IMR-90 (cell line): ENCODE measurements around the gene EIF4EBP2. TPM values are rescaled to one million over a fixed set of nuclear protein-coding genes. Genes with fewer than 3 reads are reported as not detected.

ENCODE experiments used
- ATAC-seq: fragments of 200-7000 bp; cut with Tn5 transposase; 2 replicates; pipeline ENCODE4 v1.9.1; 2020; ENCODE audit warnings: low read depth, mild to moderate bottlenecking, moderate library complexity
- BruUV-seq: library from RNA; stranded (reverse); fragments of 400-500 nt; replicated peaks from 2 replicates; lab custom pipeline; 2021; lab: Mats Ljungman, UMichigan
- CTCF ChIA-PET: fragments of 300-600 bp; formaldehyde crosslinking; extraction: SDS; loops from one replicate; lab custom pipeline; 2021; ENCODE audit warnings: antibody characterized with exemption; lab: Yijun Ruan, JAX
- POLR2A ChIA-PET: fragments of 300-600 bp; sonication (Branson Sonifier 250); formaldehyde crosslinking; loops from one replicate; lab custom pipeline; 2022; ENCODE audit warnings: antibody characterized with exemption; ENCODE audit not compliant: unreplicated experiment; lab: Charles Lee
- DNase-seq: peaks from one replicate; pipeline ENCODE4 v3.0.0; 2013
- H2AFZ ChIP-seq: replicated peaks from 2 replicates; pipeline ENCODE3; 2013; ENCODE audit warnings: low read length, mild to moderate bottlenecking; ENCODE audit not compliant: poor library complexity
- H2AK5ac ChIP-seq: 2 replicates; pipeline ENCODE4 v1.6.1; 2013; ENCODE audit warnings: low read depth, low read length, inconsistent platforms
- H2AK9ac ChIP-seq: replicated peaks from 2 replicates; pipeline ENCODE3; 2013; ENCODE audit warnings: mild to moderate bottlenecking, low read depth, low read length, moderate library complexity; ENCODE audit not compliant: poor library complexity
- H2BK120ac ChIP-seq: 2 replicates; pipeline ENCODE4 v1.6.1; 2013; ENCODE audit warnings: low read depth, low read length, inconsistent platforms
- H2BK15ac ChIP-seq: 3 replicates; pipeline ENCODE4 v1.6.1; 2013; ENCODE audit warnings: low read depth, low read length, inconsistent platforms
- H2BK20ac ChIP-seq: 2 replicates; pipeline ENCODE4 v1.6.1; 2013; ENCODE audit warnings: low read depth, mild to moderate bottlenecking, inconsistent platforms, low read length, moderate library complexity
- H2BK5ac ChIP-seq: 2 replicates; pipeline ENCODE4 v1.6.1; 2013; ENCODE audit warnings: mild to moderate bottlenecking, low read depth, low read length, inconsistent platforms; ENCODE audit not compliant: poor library complexity, severe bottlenecking
- H3K14ac ChIP-seq: replicated peaks from 2 replicates; pipeline ENCODE4 v1.6.1; 2013; ENCODE audit warnings: low read depth, low read length, inconsistent platforms
- H3K18ac ChIP-seq: 2 replicates; pipeline ENCODE4 v1.6.1; 2013; ENCODE audit warnings: low read depth, low read length, control low read depth
- H3K23ac ChIP-seq: 2 replicates; pipeline ENCODE4 v1.6.1; 2013; ENCODE audit warnings: low read depth, low read length, inconsistent platforms
- H3K27ac ChIP-seq: 2 replicates; pipeline ENCODE4 v1.5.1; 2013; ENCODE audit warnings: mild to moderate bottlenecking, control low read depth, low read length; ENCODE audit not compliant: insufficient read depth
- H3K27me3 ChIP-seq: 2 replicates; pipeline ENCODE4 v1.6.1; 2013; ENCODE audit warnings: low read length; ENCODE audit not compliant: control insufficient read depth, insufficient read depth
- H3K36me3 ChIP-seq: 2 replicates; pipeline ENCODE4 v1.6.1; 2013; ENCODE audit warnings: low read length, mixed read lengths; ENCODE audit not compliant: control insufficient read depth, insufficient read depth
- H3K4ac ChIP-seq: 2 replicates; pipeline ENCODE4 v1.6.1; 2013; ENCODE audit warnings: low read depth, low read length, inconsistent platforms
- H3K4me1 ChIP-seq: 2 replicates; pipeline ENCODE4 v1.6.1; 2013; ENCODE audit warnings: low read length, mixed read lengths; ENCODE audit not compliant: control insufficient read depth, insufficient read depth
- H3K4me2 ChIP-seq: 2 replicates; pipeline ENCODE4 v1.6.1; 2013; ENCODE audit warnings: low read depth, mild to moderate bottlenecking, control low read depth, low read length, moderate library complexity
- H3K4me3 ChIP-seq: 2 replicates; pipeline ENCODE4 v1.5.1; 2013; ENCODE audit warnings: low read depth, mild to moderate bottlenecking, control low read depth, low read length, moderate library complexity; ENCODE audit not compliant: insufficient read depth
- H3K56ac ChIP-seq: 2 replicates; pipeline ENCODE4 v1.6.1; 2013; ENCODE audit warnings: low read length, inconsistent platforms; ENCODE audit not compliant: insufficient read depth; ENCODE audit errors: extremely low read depth
- H3K79me1 ChIP-seq, 2 experiments: 2 replicates each; pipeline ENCODE4 v1.6.1; 2013; ENCODE audit warnings: low read length in 2 of 2, inconsistent platforms in 1 of 2, low read depth in 1 of 2
- H3K9ac ChIP-seq: 2 replicates; pipeline ENCODE4 v1.6.1; 2013; ENCODE audit warnings: low read depth, low read length, control low read depth
- H3K9me1 ChIP-seq: 2 replicates; pipeline ENCODE4 v1.6.1; 2013; ENCODE audit warnings: low read length, inconsistent platforms; ENCODE audit not compliant: insufficient read depth
- H3K9me3 ChIP-seq: 2 replicates; pipeline ENCODE4 v1.6.1; 2013; ENCODE audit warnings: low read length; ENCODE audit not compliant: control insufficient read depth, insufficient read depth
- H4K20me1 ChIP-seq: 2 replicates; pipeline ENCODE4 v1.6.1; 2013; ENCODE audit warnings: low read length, inconsistent platforms; ENCODE audit not compliant: insufficient read depth
- H4K5ac ChIP-seq: 2 replicates; pipeline ENCODE4 v1.6.1; 2013; ENCODE audit warnings: mild to moderate bottlenecking, low read depth, low read length, control low read depth
- H4K8ac ChIP-seq, 2 experiments: 2 replicates each; pipeline ENCODE4 v1.6.1; 2013; ENCODE audit warnings: low read depth in 2 of 2, low read length in 2 of 2, control low read depth in 1 of 2, inconsistent platforms in 1 of 2
- H4K91ac ChIP-seq: 2 replicates; pipeline ENCODE4 v1.6.1; 2013; ENCODE audit warnings: low read depth, low read length, inconsistent platforms; ENCODE audit not compliant: insufficient read depth
- BHLHE40 ChIP-seq: fragments of 150-350 bp; IDR thresholded peaks from 2 replicates; pipeline ENCODE4 v1.6.1; 2016; ENCODE audit warnings: mild to moderate bottlenecking, low read depth, low read length
- CEBPB ChIP-seq: IDR thresholded peaks from 2 replicates; pipeline ENCODE4 v1.6.1; 2012; ENCODE audit warnings: low read depth, low read length, improper control_type of control experiment
- FOS ChIP-seq: fragments of 150-350 bp; IDR thresholded peaks from 2 replicates; pipeline ENCODE4 v1.6.1; 2016; ENCODE audit warnings: low read depth, low read length
- MAFK ChIP-seq: IDR thresholded peaks from 2 replicates; pipeline ENCODE4 v1.6.1; 2012; ENCODE audit warnings: low read depth, low read length, improper control_type of control experiment
- MAZ ChIP-seq: IDR thresholded peaks from 2 replicates; pipeline ENCODE4 v1.6.1; 2012; ENCODE audit warnings: low read depth, mild to moderate bottlenecking, low read length, improper control_type of control experiment, moderate library complexity, borderline replicate concordance
- MXI1 ChIP-seq: IDR thresholded peaks from 2 replicates; pipeline ENCODE4 v1.6.1; 2012; ENCODE audit warnings: low read depth, mild to moderate bottlenecking, low read length, moderate library complexity, borderline replicate concordance
- NFE2L2 ChIP-seq: fragments of 150-350 bp; IDR thresholded peaks from 2 replicates; pipeline ENCODE4 v1.6.1; 2016; ENCODE audit warnings: low read depth, mild to moderate bottlenecking, low read length
- POLR2A ChIP-seq: IDR thresholded peaks from 2 replicates; pipeline ENCODE4 v1.6.1; 2012; ENCODE audit warnings: mild to moderate bottlenecking, low read depth, low read length
- RAD21 ChIP-seq: IDR thresholded peaks from 2 replicates; pipeline ENCODE4 v1.6.1; 2012; ENCODE audit warnings: low read length, improper control_type of control experiment
- RCOR1 ChIP-seq: IDR thresholded peaks from 2 replicates; pipeline ENCODE4 v1.6.1; 2012; ENCODE audit warnings: mild to moderate bottlenecking, low read length, improper control_type of control experiment; ENCODE audit not compliant: insufficient replicate concordance
- RFX5 ChIP-seq: IDR thresholded peaks from 2 replicates; pipeline ENCODE4 v1.8.0; 2012; ENCODE audit warnings: low read depth, mild to moderate bottlenecking, low read length, moderate library complexity
- WGBS, 2 experiments: methylation state at CpG; one replicate each; pipeline versions ENCODE4 v1.1.5 to v1.1.7; 2013; ENCODE audit warnings: missing lambda C conversion rate in 2 of 2; ENCODE audit not compliant: insufficient read length in 1 of 2; ENCODE audit errors: extremely low coverage in 2 of 2; 5-methylcytosine and 5-hydroxymethylcytosine counted together
- dilution Hi-C: fragments of 300-500 bp; cut with HindIII; formaldehyde crosslinking; loops from one replicate; pipeline ENCODE4 v1.14.3; 2018; ENCODE audit warnings: low sequenced_read_pairs; ENCODE audit not compliant: unreplicated experiment
- in situ Hi-C: fragments of 300-500 bp; cut with MboI; formaldehyde crosslinking; loops from 3 replicates; pipeline ENCODE4 v1.14.3; 2019; ENCODE audit warnings: low sequenced_read_pairs, inconsistent platforms, mixed read lengths
- intact Hi-C: fragments of 100-400 bp; cut with micrococcal nuclease; formaldehyde crosslinking; loops from 2 replicates; pipeline ENCODE4 v1.10.0; 2022
- polyA plus RNA-seq, 3 experiments: library from polyadenylated mRNA; depleted of rRNA; stranded (reverse); fragments of >200 nt; gene quantifications; 2 replicates each; pipeline ENCODE4 v1.2.3, GENCODE V29; 2012; ENCODE audit warnings: low replicate concordance in 1 of 3
- total RNA-seq: library from RNA; depleted of rRNA; stranded (reverse); fragments of >200 nt; gene quantifications from 2 replicates; pipeline ENCODE4 v1.2.3, GENCODE V29; 2012
- TF ChIP-seq, protein P1 (sequence below): fragments of 150-350 bp; IDR thresholded peaks from 2 replicates; pipeline ENCODE4 v1.6.1; 2016; ENCODE audit warnings: low read depth, mild to moderate bottlenecking, low read length, moderate library complexity, borderline replicate concordance
- TF ChIP-seq, protein P2 (sequence below): fragments of 150-350 bp; IDR thresholded peaks from 2 replicates; pipeline ENCODE4 v1.6.1; 2017; ENCODE audit warnings: mild to moderate bottlenecking, antibody characterized with exemption, low read length, low read depth
- TF ChIP-seq, protein P3 (sequence below): conservative IDR thresholded peaks from 2 replicates; pipeline ENCODE4 v1.5.1; 2012; ENCODE audit warnings: mild to moderate bottlenecking, low read depth, low read length, improper control_type of control experiment

The EIF4EBP2 gene
- total and polyA plus RNA-seq, 2 of the 4 experiments (the other 2 are of a cell fraction), result 13.7 to 15.6 TPM

DNA sequence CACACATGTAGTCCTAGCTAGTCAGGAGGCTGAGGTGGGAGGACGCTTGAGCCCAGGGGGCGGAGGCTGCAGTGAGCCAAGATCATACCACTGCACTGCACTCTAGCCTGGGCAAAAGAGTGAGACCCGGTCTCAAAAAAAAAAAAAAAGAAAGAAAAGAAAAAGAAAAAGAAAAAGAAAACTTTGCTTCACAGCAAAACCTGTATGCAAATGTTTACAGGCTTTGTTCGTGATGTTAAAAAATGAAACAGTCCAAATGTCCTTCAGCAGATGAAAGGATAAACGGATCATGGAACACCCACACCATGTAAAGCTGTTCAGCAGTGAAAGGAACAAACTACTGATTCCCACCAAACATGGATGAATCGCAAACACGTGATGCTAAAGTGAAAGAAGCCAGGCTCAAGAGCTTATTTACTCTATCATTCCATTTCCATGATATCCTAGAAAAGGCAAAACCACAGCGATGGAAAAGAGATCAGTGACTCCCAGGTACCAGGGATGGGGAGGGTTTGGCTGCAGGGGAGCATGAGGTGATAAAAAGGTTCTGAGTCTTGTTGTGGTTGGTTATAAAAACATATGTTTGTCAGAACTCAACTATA is 36.6 kb upstream of the EIF4EBP2 start:
- Histone ChIP-seq H4K5ac (peak overlapping the region; percentile 64), H3K4ac (peak overlapping the region; percentile 73), H2BK120ac (peak overlapping the region; percentile 78), H2BK5ac (peak overlapping the region; percentile 93), H3K9me3 (no peaks in the 10 kb centered on the region), H3K79me1 (peaks cover 0 to 8% of the 10 kb centered on the region in 2 experiments; a peak in 1 of 4 replicates), H2AK5ac (peak overlapping the region; percentile 32; the same call in 1 of the 2 replicates), H3K27ac (peak overlapping the region; percentile 79), H2AK9ac (no peak overlapping the region), H3K9me1 (peaks cover 7% of the 10 kb centered on the region; the same call in 1 of the 2 replicates), H3K14ac (peak overlapping the region; percentile 68), H2BK15ac (peak overlapping the region; percentile 0; the same call in 1 of the 3 replicates), H2AFZ (peak overlapping the region; percentile 8), H3K18ac (peak overlapping the region; percentile 44), H3K4me2 (peak overlapping the region; percentile 62), H3K4me3 (no peak overlapping the region), H2BK20ac (peak overlapping the region; percentile 64; the same call in 1 of the 2 replicates), H4K91ac (peak overlapping the region; percentile 86), H3K36me3 (no peaks in the 10 kb centered on the region; the same call in 1 of the 2 replicates), H4K8ac (peak overlapping the region in 1 of 2 experiments; percentile 78; a peak in 2 of 4 replicates), H4K20me1 (no peaks in the 10 kb centered on the region), H3K56ac (peak overlapping the region; percentile 18; the same call in 1 of the 2 replicates), H3K27me3 (no peaks in the 10 kb centered on the region), H3K4me1 (peaks cover 12% of the 10 kb centered on the region), H3K9ac (no peak overlapping the region), H3K23ac (no peak overlapping the region)
- in situ Hi-C loops (loop anchor here (10.0 kb wide), 1 partner anchor 232 kb away; the partner anchor contains the start of gene AIFM2), dilution Hi-C loops (no loop called here), intact Hi-C loops (no loop called here)
- POLR2A ChIA-PET, result interaction anchor here (0.6 kb wide), 1 partner anchor 37 kb away, joined by 3 read pairs; no protein-coding TSS in a partner anchor
- BruUV-seq, result no TSS peak
- CTCF ChIA-PET, result interaction anchor here (0.6 to 5.7 kb wide), 2 partner anchors 74 to 145 kb away, joined by 5 to 61 read pairs; no protein-coding TSS in a partner anchor
- DNase-seq (peak; percentile 94), ATAC-seq (peak; percentile 44)
- WGBS, 2 experiments, result no CpG with 5 or more reads among the region's 8 CpGs
- TF ChIP-seq, protein P1, sequence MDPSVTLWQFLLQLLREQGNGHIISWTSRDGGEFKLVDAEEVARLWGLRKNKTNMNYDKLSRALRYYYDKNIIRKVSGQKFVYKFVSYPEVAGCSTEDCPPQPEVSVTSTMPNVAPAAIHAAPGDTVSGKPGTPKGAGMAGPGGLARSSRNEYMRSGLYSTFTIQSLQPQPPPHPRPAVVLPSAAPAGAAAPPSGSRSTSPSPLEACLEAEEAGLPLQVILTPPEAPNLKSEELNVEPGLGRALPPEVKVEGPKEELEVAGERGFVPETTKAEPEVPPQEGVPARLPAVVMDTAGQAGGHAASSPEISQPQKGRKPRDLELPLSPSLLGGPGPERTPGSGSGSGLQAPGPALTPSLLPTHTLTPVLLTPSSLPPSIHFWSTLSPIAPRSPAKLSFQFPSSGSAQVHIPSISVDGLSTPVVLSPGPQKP, result no peak
- TF ChIP-seq MAZ, result peak; percentile 42; the same call in 1 of the 2 replicates
- TF ChIP-seq BHLHE40, result peak; percentile 87
- TF ChIP-seq, protein P2, sequence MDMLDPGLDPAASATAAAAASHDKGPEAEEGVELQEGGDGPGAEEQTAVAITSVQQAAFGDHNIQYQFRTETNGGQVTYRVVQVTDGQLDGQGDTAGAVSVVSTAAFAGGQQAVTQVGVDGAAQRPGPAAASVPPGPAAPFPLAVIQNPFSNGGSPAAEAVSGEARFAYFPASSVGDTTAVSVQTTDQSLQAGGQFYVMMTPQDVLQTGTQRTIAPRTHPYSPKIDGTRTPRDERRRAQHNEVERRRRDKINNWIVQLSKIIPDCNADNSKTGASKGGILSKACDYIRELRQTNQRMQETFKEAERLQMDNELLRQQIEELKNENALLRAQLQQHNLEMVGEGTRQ, result peak; percentile 92
- TF ChIP-seq RCOR1, result no peak
- TF ChIP-seq, protein P3, sequence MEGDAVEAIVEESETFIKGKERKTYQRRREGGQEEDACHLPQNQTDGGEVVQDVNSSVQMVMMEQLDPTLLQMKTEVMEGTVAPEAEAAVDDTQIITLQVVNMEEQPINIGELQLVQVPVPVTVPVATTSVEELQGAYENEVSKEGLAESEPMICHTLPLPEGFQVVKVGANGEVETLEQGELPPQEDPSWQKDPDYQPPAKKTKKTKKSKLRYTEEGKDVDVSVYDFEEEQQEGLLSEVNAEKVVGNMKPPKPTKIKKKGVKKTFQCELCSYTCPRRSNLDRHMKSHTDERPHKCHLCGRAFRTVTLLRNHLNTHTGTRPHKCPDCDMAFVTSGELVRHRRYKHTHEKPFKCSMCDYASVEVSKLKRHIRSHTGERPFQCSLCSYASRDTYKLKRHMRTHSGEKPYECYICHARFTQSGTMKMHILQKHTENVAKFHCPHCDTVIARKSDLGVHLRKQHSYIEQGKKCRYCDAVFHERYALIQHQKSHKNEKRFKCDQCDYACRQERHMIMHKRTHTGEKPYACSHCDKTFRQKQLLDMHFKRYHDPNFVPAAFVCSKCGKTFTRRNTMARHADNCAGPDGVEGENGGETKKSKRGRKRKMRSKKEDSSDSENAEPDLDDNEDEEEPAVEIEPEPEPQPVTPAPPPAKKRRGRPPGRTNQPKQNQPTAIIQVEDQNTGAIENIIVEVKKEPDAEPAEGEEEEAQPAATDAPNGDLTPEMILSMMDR, result no peak
- no peak for TF ChIP-seq CEBPB
- TF ChIP-seq FOS, result peak; percentile 70
- no peak for TF ChIP-seq RFX5
- TF ChIP-seq NFE2L2, result no peak
- TF ChIP-seq POLR2A, result no peak
- no peak for TF ChIP-seq RAD21
- 0 out of 2 replicates have a peak, but pooled peaks have one; percentile 21 for TF ChIP-seq MXI1
- no peak for TF ChIP-seq MAFK
